ENCODE results near the gene ZNF181.

GRCh38 chr19:34778342-34778741, 44.3 kb downstream of the ZNF181 start:
- no peak for TF ChIP-seq GATA2 (IDR thresholded peaks at IDR 0.05; ENCODE audit: low read depth, low read length)
- no peak for TF ChIP-seq GATA3 (IDR thresholded peaks at IDR 0.05; ENCODE audit: low read depth, low read length)
